Calu3 (cell line): ENCODE measurements around the gene HELZ. TPM values are rescaled to one million over a fixed set of nuclear protein-coding genes. Genes with fewer than 3 reads are reported as not detected.

ENCODE experiments used
- BruUV-seq: library from RNA; stranded (reverse); fragments of 400-500 nt; replicated peaks from 2 replicates; lab custom pipeline; 2021; lab: Mats Ljungman, UMichigan
- CTCF ChIA-PET: fragments of 300-600 bp; sonication (Branson Sonifier 250); formaldehyde crosslinking; loops from one replicate; lab custom pipeline; 2022; ENCODE audit warnings: antibody characterized with exemption; lab: Charles Lee
- DNase-seq: peaks from one replicate; pipeline ENCODE4 v3.0.0; 2022
- H3K27ac Mint-ChIP-seq: one replicate; pipeline ENCODE4 v1.8.0; 2022; ENCODE audit warnings: mixed read lengths; ENCODE audit not compliant: unreplicated experiment
- H3K27me3 Mint-ChIP-seq: one replicate; pipeline ENCODE4 v1.8.0; 2022; ENCODE audit warnings: mixed read lengths; ENCODE audit not compliant: unreplicated experiment
- H3K36me3 Mint-ChIP-seq: one replicate; pipeline ENCODE4 v1.8.0; 2022; ENCODE audit warnings: mild to moderate bottlenecking, moderate library complexity, mixed read lengths; ENCODE audit not compliant: insufficient read depth, unreplicated experiment
- H3K4me1 Mint-ChIP-seq: one replicate; pipeline ENCODE4 v1.8.0; 2022; ENCODE audit warnings: mild to moderate bottlenecking, low read depth, mixed read lengths; ENCODE audit not compliant: unreplicated experiment
- H3K4me3 Mint-ChIP-seq: one replicate; pipeline ENCODE4 v1.8.0; 2022; ENCODE audit warnings: mild to moderate bottlenecking, low read depth, moderate library complexity, mixed read lengths; ENCODE audit not compliant: unreplicated experiment
- H3K9me3 Mint-ChIP-seq: one replicate; pipeline ENCODE4 v1.8.0; 2022; ENCODE audit warnings: low read depth, mixed read lengths; ENCODE audit not compliant: unreplicated experiment
- intact Hi-C: fragments of 100-400 bp; cut with micrococcal nuclease; formaldehyde crosslinking; loops from one replicate; pipeline ENCODE4 v1.10.0; 2022; ENCODE audit not compliant: unreplicated experiment
- total RNA-seq: library from RNA; stranded (reverse); gene quantifications from 2 replicates; pipeline ENCODE4 v1.2.3, GENCODE V29; 2022
- TF ChIP-seq, protein P1 (sequence below): fragments of 200-600 bp; IDR thresholded peaks from one replicate; pipeline ENCODE4 v1.8.0; 2022; ENCODE audit warnings: antibody characterized with exemption; ENCODE audit not compliant: unreplicated experiment

The HELZ gene
- total RNA-seq, 1 experiment from 2014 or later, result 60.8 TPM

DNA sequence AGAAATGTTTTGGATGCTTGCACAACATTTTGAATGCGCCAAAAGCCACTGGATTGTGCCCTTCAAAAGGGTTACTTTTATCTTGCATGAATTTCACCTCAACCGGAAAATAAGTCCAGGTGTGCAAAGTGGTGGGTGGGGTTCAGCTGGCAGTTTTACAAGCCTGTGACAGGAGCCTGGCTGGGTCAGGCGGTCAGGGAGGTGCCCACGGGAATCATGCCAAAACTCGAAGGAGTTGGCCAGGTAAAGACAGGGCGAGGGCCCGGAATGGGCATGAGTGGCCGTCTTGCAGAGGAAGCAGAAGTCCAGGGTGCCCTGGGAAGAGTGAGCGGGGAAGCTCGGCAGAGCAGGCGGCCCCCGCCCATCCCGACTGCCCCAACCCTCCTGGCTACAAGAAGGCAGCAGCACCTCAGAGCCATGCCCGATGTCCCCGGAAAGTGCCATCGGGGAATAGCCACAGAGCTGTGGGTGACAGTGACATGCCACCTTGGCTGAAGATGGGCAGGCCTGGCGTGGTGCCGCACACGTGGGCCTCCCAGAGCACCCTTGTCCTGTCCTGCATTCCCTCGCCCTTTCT lies 219.7 kb downstream of the HELZ start:
- no peaks in the 10 kb centered on the region for H3K27me3 Mint-ChIP-seq
- no peak overlapping the region for H3K4me3 Mint-ChIP-seq
- TF ChIP-seq, protein P1, sequence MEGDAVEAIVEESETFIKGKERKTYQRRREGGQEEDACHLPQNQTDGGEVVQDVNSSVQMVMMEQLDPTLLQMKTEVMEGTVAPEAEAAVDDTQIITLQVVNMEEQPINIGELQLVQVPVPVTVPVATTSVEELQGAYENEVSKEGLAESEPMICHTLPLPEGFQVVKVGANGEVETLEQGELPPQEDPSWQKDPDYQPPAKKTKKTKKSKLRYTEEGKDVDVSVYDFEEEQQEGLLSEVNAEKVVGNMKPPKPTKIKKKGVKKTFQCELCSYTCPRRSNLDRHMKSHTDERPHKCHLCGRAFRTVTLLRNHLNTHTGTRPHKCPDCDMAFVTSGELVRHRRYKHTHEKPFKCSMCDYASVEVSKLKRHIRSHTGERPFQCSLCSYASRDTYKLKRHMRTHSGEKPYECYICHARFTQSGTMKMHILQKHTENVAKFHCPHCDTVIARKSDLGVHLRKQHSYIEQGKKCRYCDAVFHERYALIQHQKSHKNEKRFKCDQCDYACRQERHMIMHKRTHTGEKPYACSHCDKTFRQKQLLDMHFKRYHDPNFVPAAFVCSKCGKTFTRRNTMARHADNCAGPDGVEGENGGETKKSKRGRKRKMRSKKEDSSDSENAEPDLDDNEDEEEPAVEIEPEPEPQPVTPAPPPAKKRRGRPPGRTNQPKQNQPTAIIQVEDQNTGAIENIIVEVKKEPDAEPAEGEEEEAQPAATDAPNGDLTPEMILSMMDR, result no peak
- no peaks in the 10 kb centered on the region for H3K9me3 Mint-ChIP-seq
- BruUV-seq, result no TSS peak
- no peaks in the 10 kb centered on the region for H3K36me3 Mint-ChIP-seq
- H3K4me1 Mint-ChIP-seq, result no peaks in the 10 kb centered on the region
- intact Hi-C loops, result no loop called here
- CTCF ChIA-PET, result no interaction called here
- DNase-seq, result peak; percentile 23
- H3K27ac Mint-ChIP-seq, result no peak overlapping the region

DNA sequence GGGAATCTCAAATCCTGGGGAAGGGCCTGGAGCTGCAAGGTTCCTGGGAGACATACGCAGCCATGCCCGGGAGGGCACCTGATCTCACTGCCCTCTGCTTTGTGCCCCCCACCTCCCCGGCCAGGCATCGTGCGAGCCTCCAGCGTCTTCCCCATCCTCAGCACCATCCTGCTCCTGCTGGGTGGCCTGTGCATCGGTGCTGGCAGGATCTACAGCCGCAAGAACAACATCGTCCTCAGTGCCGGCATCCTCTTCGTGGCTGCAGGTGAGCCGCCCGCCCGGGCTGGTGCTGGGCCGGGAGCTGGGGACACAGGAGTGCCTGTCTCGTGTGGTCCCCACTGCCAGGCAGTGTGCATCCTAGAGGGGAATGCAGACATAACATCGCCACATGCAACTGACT lies 220.3 kb downstream of the HELZ start:
- no peaks in the 10 kb centered on the region for H3K9me3 Mint-ChIP-seq
- TF ChIP-seq, protein P1, result no peak
- no peaks in the 10 kb centered on the region for H3K4me1 Mint-ChIP-seq
- no TSS peak for BruUV-seq
- CTCF ChIA-PET, result no interaction called here
- H3K27ac Mint-ChIP-seq, result no peak overlapping the region
- intact Hi-C loops, result no loop called here
- no peak for DNase-seq
- H3K27me3 Mint-ChIP-seq, result no peaks in the 10 kb centered on the region
- H3K36me3 Mint-ChIP-seq, result no peaks in the 10 kb centered on the region
- H3K4me3 Mint-ChIP-seq, result no peak overlapping the region

DNA sequence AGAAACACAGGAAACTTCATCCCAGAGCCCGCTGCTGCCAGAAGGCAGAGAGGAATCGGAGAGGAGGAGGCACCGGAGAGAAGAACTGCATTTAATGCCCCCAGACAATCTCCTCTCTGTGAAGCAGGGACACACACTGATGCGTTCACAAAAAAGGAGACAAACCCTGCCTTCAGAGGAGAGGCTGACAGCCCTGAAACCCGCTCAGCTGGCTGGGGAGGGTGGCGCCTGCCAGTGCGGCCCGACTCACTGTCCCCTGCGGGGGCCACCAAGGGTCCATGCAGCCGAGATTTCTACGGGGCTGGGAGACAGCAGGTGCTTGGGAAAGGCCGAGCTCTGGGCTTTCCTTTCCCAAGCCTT lies 222.6 kb downstream of the HELZ start:
- no peaks in the 10 kb centered on the region for H3K27me3 Mint-ChIP-seq
- intact Hi-C loops, result no loop called here
- TF ChIP-seq, protein P1, result no peak
- H3K9me3 Mint-ChIP-seq, result no peaks in the 10 kb centered on the region
- CTCF ChIA-PET, result no interaction called here
- H3K4me1 Mint-ChIP-seq, result no peaks in the 10 kb centered on the region
- no TSS peak for BruUV-seq
- no peak overlapping the region for H3K4me3 Mint-ChIP-seq
- H3K36me3 Mint-ChIP-seq, result no peaks in the 10 kb centered on the region
- DNase-seq, result no peak
- no peak overlapping the region for H3K27ac Mint-ChIP-seq

DNA sequence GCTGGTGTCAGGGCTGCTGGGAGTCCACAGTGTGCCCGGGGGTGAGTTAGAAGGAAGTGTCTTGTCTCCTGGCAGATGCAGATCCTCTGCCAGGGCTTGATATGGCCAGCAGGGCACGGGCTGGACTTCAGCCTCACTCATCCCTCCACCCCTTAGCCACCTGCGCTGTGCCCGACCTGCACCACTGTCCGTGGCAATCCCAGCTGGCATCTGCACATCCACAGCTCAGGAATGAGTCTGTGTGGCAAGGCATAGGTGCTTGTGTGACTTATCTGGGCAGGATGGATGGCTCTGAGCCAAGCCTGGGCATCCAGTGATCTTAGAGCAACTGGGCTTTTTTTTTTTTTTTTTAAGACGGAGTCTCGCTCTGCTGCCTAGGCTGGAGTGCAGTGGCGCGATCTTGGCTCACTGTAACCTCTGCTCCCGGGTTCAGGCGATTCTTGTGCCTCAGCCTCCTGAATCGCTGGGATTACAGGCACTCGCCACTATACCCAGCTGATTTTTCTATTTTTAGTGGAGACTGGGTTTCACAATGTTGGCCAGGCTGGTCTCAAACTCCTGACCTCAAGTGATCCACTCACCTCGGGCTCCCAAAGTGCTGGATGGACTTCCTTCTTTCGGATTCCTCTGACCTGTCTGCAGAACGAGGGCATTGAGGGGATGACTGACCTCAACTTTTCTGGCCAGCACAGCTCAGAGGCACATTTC lies 223.1 kb downstream of the HELZ start:
- no TSS peak for BruUV-seq
- DNase-seq, result no peak
- CTCF ChIA-PET, result interaction anchor here (0.7 kb wide), 2 partner anchors 9 to 315 kb away, joined by 3 to 4 read pairs; no protein-coding TSS in a partner anchor
- Mint-ChIP-seq H3K4me1 (no peaks in the 10 kb centered on the region), H3K4me3 (no peak overlapping the region), H3K36me3 (no peaks in the 10 kb centered on the region), H3K9me3 (no peaks in the 10 kb centered on the region), H3K27ac (no peak overlapping the region), H3K27me3 (no peaks in the 10 kb centered on the region)
- intact Hi-C loops, result no loop called here
- TF ChIP-seq, protein P1, result no peak
